Retina (tissue), 1 donor: ENCODE data around the gene LRP11.
"Not testable (repeated sequence)": the region's sequence is repeated elsewhere in the genome, so short reads cannot be mapped to it uniquely, and the experiment has no call there.

Experiments
- DNase-seq: peaks from one replicate; pipeline ENCODE4 v3.0.0-alpha.2; 2016

The LRP11 gene

DNA sequence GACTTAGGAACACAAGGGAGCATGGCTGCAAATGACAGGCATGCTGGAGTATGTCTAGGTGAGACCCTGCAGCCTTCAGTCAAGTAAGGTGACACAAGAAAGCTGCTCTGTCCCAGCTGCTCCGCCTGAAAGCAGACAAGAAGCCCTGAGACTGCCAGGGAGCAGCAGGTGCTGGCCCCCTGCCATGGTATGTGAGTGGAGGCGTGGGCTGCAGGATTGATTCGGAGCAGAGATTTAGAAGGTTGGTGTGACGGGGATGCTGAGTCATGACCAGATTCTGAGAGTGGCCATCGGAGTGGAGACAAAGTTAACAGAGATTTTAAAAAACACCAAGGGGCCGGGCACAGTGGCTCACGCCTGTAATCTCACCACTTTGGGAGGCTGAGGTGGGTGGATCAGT is 17.8 kb downstream of the LRP11 start:
- DNase-seq = no peak

DNA sequence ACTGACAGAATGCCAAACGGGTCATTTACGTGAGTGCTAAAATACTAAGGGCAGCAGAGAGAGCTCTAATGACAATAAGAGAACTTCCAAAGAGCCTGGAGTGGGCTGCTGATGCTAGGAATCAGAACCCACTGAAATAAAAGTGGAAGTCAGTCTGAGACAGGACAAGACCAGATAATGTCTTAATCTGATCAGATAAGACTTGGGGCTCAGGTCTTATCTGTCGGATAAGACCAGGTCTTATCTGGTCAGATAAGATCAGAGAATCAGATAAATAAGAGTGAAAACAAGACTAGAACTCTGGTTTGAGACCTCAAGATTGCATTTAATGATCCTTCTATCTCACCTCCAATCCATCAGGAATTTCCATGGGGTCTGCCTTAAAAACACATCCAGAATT is 18.6 kb downstream of the LRP11 start:
- DNase-seq = no peak

DNA sequence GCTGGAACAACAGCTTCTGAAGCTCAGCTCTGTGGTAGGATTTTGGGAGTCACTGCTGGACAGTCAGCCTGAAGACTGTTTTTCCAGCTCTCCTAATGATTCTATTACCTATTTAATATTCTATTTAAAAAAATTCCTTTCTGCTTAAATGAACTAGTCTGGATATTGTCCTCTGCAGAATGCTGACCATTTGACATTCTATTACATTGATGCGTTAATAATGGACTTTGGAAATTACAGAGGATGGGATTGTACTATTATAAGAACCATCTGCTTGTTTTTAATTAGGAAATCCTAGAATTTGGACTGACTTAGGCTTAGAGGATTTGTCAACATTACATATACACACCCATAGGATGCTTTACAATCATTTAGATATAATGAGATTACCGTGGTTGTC is 19.7 kb downstream of the LRP11 start:
- DNase-seq = no peak

DNA sequence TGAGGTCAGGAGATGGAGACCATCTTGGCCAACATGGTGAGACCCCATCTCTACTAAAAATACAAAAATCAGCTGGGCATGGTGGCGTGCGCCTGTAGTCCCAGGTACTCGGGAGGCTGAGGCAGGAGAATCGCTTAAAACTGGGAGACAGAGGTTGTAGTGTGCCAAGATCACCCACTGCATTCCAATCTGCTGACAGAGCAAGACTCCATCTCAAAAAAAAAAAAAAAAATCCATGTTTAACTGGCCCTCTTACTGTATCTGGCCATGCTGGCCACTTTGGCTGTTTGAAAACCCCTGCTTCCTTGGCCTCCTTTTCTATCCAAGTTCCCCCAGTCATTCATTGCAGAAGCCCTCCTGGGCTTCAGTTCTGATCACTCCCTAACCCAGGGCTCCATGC is 20.1 kb downstream of the LRP11 start:
- DNase-seq = not testable (repeated sequence)

DNA sequence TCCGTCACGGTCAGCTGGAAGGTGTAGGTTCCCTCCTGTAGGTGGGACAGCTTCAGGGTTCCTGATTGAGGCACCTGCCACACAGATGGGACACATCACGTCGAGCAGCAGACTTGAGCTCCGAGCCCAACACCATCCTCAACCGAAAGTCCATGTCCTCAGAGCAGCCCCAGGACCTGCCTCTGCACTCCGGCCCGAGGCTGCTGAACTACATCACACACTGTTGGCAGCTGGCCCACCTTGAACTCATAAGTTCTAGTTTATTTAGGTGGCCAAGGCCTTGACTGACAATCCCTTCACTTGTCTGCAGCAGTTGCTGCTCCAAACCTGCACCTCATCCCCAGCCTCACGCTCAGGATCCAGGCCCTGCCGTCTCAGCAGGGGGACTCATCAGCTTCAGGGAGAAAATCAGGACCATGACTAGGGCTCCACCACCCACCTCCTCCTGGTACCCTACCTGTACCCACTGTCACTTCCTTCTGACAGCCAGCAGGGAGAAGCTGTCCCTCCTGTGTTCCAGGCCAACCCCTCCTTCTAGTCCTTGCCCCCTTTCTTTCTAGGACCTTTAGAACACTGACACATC is 21.0 kb downstream of the LRP11 start:
- no peak for DNase-seq

DNA sequence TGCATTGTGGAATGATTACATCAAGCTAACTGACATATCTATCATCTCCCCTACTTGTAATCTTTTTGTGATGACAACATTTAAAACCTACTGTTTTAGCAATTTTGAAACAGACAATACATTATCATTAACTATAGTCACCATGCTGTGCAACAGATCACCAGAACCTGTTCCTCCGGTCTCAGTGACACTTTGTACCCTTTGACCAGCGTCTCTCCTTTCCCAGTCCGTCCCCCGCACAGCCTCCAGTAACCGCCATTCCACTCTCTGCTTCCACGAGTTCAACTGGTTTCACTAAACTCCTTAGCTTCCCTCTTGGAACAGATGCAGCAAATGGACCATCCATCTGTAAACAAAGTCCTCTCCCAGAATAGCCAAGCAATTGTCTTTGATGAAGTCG is 21.8 kb downstream of the LRP11 start:
- no peak for DNase-seq

DNA sequence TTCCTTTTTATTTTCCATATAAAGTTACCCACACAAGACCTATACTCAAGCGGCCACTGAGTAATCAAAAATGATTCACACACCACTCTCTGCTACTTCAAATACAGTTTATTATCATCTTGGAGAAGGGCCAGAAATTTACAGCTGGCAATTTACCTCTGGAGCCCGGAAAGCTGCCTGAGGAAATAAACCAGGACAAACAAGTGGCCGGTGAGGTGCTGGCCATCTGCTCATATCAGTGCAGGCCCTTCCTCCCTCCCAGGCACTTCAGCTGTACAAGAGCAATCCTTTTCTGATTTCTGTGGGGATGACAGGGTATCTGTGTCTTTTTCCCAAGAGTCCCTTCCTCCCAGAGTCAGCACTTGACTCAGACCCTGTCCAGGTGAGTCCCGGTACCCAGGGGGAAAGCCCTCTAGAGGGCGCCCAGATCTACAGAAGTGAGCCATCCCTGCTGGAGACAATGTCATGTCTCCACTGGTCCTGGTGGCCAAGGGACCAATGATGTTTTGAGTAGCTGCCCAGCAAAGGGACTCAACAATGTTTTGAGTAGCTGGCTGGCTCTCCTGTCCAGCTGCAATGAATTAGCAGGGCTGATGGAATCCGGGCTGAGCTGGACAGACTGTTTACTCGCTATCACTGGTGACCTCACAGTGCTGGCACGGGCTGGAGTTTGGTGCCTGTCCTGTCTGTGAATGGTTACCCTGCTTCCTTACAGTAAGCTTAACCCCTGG is 23.6 kb downstream of the LRP11 start:
- no peak for DNase-seq

DNA sequence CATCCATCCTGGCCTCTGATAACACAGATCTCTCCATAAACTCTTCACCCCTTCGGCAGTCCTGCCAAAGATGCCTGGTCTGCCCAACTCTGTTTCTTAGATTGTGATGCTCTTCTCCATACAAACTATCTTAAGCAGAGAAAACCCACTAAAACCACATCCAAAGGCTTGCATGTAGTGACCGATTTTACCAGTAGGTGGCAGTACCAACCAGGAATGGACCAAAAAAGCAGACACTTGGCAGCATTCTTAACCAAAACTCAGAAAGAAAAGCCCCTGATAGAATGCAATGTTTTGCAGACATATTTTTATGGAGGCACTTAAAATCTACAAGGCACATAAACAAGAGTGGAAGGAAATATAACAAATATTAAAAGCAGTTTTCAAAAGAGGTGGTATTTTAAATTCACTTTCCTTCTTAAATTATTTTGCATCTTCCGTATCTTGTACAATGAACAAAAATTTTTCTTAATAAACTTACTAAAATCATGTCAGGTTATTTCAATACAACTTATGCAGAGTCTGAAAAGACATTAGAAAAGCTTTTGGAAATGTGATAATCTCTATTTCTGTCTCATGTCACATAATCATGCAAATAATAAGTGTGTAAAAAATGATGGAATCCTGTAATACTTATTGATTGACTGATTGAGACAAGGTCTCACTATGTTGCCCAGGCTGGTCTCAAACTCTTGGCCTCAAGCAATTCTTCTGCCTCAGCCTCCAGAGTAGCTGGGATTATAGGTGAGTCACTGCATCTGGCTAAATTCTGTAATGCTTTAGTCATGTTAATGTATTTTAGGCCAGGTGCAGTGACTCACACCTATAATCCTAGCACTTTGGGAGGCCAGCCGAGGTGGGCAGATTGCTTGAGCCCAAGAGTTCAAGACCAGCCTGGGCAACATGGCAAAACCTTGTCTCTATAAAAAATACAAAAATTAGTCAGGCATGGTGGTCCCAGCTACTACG is 29.4 kb downstream of the LRP11 start:
- DNase-seq = peak; percentile 78

DNA sequence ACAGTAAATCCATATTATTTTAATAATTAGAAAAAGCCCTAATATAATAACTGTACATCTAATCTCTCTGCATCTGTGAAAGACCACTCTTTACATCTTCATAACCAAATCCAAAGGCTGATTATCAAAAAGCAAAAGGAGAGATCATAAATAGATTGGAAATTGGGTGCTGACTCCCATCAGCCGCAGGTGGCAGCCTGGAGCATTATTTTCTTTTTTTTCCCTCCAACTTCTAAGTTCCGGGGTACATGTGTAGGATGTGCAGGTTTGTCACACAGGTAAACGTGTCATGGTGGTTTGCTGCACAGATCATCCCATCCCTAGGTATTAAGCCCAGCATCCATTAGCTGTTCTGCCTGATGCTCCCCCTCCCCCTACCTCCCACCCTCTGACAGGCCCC is 30.5 kb downstream of the LRP11 start:
- DNase-seq = no peak

DNA sequence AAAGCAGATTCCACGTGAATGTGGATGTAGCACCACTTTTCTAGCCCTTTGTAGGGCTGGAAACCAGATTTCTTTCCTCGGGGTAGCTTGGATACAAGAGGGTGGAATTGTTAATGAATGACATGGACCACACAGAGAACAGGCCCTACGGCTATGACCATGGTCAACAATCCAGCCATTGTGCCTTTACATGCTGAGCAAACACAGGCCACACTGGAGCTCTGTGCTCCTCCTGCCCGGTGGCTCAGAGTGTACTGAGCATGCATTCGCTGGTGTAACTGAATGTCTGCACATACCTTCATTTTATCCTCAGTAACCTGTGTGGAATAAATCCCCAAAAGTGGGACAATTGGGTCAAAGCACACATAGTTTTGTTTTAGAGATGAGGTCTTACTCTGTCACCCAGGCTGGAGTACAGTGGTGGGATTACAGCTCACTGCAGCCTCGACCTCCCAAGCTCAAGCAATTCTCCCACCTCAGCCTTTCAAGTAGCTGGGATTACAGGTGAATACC is 32.8 kb downstream of the LRP11 start:
- no peak for DNase-seq

DNA sequence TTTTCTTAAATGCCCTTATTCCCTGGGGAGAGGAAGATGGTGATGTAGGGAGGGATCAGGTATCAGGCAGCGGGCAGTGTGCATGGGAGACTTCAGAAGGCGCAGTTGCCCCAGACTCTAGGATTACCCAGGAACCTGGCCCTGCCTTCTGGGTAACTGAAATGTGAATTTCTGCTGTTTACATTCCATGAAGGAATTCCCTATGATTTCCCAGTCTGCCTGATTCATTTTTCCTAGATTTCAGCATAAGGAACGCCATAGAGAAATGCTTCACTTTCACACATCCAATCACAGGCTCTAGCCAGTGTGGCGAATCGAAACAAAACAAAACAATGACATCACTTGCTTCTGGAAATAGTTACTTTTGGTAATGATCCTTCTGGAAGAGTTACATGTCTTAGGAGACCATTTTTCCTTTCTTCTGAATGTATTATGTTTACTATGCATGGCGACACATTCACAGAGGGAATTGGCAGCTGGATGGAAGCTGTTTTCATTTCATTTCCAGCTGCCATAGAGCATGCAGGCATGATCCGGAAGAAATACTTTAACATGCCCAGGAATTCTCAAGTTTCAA is 33.3 kb downstream of the LRP11 start:
- no peak for DNase-seq

DNA sequence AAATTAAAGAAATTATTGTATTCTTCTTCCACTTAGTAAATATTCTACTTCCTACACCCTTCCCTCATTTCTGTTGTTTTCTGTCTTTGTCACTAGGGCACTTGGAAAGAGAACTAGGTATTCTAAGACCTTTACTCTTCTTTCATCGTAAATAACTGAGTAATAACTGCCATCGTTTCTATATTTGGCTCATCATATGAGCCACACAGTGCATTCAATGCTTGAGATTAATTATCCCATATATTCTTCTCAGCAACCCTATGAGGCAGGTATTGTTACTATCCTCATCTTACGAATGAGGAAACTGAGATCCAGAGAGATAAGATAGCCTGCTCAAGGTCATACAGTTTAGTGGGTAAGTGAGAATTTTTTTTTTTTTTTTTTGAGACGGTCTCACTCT is 38.9 kb downstream of the LRP11 start:
- DNase-seq = no peak

DNA sequence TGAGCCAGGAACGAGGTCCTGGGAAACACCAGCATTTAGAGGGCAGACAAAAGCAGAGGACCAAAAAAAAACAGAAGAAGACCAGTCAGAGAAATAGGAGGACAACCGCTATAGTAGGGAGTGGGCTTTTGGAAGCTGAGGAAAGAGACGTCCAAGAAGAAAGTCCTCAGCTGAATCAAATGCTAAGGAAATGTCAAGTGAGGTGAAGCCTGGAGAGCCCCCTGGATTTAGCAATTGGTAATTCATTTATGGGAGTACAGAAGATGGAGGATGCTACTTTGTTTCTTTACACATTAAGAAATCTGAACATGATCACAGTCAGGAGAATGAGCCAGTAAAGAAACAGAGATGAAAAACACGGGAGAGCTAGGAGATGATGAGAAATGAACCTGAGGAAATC is 41.1 kb downstream of the LRP11 start:
- DNase-seq = no peak

DNA sequence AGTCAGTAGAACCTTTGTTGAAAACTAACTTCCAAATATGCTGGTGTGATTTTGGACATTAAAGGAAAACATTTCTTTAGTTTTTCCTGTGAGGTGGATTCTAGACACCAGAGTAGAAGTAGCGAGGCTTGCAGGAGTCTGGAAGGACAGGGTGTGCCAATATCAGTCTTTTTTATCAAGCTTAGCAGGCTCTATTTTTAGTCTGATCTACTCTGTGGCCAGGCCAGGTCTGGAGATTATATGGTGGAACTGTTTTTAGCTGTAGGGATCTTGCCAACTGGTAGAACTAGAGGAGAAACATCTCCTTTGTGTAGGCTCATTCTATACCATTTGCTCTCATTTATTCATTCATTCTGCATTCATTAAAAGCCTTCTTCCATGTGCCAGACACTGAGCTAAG is 42.7 kb downstream of the LRP11 start:
- DNase-seq = no peak

DNA sequence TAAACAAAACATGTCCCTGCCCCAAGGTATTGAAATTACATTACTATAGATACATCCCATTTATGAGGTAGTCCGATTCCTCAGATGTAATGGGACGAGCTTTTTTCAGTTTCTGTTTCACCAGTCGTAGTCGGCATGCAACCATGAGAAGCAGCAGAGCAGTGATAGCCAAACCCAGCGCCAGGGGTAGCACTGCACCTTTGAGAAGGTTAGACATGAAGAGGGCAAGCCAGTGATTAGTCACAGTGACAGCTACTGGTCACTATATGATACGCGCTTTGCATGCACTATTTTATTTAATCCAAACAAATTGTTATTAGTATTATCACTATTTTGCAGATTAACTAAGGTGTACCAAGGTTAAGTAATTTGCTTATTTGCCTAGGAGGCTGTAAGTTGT is 43.7 kb downstream of the LRP11 start:
- DNase-seq = no peak

DNA sequence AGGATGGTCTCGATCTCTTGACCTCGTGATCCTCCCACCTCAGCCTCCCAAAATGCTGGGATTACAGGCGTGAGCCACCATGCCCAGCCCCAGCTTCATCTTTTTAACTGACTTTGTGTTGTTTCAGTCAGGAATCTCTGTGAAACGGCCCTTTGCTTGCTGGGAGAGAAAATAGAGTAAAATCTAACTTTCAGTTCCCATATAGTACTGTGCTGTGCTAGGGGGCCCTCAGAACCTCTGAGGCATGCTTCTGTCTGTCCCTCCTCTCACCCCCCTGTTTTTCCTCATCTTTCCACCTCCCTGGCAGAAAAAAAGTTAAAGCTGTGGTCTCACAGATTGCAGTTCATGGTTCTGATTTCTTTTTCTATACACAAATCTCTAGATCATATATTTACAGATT is 48.4 kb downstream of the LRP11 start:
- DNase-seq = no peak

DNA sequence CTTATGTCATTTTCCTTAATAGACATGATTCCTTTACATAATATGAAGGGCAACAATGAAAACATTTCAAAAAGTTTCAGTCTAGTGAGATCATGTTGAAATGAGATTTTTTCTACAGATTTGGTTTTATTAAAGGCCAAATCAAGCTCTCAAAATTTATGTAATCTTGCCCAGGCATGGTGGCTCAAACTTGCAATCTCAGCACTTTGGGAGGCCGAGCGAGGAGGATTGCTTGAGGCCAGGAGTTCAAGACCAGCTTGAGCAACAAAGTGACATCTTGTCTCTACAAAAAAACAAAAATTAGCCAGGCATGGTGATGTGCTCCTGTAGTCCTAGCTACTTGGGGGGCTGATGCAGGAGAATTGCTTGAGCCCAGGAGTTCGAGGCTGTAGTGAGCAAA is 50.8 kb downstream of the LRP11 start:
- no peak for DNase-seq

DNA sequence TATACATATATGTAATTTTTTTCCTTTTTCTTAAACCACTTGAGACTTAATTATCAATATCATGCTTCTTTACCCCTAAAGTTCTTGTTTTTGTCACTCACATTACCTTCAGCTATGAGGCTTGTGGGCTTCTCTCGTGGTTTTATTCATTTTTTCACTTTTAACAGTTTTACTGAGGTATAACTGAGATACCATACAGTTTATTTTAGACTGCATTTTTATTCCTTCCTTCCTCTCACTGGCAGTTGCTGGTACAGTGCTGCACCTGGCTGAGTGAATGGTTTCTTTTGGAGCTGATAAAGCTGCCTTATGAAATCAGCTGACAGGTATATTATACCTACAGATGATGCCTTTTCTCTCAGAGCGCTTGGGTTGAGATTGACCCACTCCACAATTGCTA is 54.4 kb downstream of the LRP11 start:
- DNase-seq = no peak

DNA sequence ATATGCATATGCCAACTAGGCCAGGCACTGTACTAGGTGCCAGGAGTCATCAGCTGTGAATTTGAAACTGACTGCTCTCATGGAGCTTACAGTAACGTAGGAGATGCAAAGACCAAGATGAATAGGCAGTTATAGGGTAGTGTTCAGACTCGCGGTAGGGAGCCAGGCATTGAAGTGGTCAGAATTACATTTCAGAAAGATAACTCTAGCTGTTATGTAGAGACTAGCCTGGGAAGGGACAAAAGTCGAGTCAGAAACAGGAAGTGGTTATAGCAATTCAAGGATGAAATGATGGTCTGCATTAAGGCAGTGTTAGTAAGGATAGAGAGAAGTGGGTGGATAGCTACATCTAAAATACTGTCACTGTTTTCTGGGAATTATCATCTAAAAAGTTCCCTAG is 58.0 kb downstream of the LRP11 start:
- DNase-seq = no peak

DNA sequence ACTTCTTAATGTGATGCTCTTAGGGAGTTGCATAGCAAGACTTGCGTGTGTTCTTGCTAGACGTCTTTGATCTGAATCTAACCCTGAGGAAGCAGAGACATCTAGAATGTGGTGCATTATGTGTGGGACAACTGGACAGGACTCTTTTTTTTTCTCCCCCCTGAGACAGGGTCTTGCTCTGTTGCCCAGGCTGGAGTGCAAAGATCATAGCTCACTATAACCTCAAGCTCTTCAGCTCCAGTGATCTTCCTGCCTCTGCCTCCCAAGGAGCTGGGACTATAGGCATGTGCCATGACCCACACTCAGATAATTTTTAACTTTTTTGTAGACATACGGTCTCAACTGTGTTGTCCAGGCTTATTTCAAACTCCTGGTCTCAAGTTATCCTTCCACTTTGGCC is 80.6 kb downstream of the LRP11 start:
- DNase-seq = no peak

DNA sequence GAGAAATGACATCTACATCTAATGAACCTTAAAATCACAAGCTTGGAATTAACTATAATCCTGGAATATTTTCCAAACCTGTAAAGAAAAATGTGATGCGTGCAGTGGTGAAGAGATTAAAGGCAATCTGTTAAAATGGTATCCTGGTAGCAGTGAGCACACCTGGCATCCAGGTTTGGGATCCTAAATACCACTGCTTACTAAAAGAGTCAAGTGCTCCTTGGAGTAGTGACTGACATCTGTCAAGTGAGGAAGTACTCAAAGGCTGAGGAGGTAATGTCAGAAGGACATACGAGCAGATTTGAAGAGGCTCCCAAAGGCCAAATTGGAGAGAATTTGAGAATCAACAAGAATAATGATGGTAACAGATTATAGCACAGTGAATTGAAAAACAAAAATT is 81.8 kb downstream of the LRP11 start:
- no peak for DNase-seq

DNA sequence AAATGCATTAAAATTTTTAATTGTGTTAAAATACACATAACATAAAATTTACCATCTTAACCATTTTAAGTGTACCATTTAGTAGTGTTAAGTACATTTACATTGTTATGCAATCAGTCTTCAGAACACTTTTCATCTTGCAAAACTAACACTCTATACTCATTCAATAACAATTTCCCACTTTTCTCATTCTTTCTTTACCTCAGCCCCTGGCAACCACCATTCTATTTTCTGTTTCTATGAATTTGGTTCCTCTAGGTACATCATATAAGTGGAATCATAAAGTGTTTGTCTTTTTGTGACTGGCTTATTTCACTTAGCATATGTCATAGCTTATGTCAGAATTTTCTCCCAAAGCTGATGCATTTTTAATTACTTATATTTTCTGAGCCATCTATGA is 82.4 kb downstream of the LRP11 start:
- no peak for DNase-seq

DNA sequence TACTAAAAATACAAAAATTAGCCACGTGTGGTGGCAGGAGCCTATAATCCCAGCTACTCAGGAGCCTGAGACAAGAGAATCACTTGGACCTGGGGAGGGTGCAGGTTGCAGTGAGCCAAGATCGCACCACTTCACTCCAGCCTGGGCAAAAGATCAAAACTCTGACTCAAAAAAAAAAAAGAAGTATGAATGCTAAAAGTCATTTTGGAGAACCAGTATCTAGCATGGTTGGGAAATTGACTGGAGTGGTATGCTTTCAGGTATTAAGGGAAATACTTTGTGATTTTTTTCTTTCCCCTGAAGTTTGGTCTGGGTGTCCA is 84.6 kb downstream of the LRP11 start:
- DNase-seq = no peak

DNA sequence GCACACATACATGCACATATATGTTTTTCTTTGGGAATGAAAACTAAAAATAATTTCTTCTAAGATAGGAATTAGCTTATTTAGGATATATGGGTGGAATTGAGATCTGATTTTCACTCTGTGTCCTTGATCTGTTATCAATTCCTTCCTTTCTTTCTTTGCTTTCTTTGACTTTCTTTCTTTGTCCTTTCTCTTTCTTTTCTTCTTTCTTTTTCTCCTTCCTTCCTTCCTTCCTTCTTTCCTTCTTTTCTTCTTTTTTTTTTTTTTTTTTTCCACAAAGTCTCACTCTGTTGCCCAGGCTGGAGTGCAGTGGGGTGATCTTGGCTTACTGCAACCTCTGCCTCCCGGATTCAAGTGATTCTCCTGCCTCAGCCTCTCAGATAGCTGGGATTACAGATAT is 86.5 kb downstream of the LRP11 start:
- DNase-seq = no peak
